Activated CD4-positive, alpha-beta T cell treated with anti-CD3 and anti-CD28 coated beads, Interleukin-2, Interleukin-4, amounts not matched to agents 100 ng/mL and 50 ng/mL, durations not matched to agents 16 hours and 8 hours (primary cell): ENCODE data around the gene RPL19.

Experiments used
- DNase-seq: peaks from one replicate; pipeline ENCODE4 v3.0.0-alpha.2; 2020; ENCODE audit warnings: low spot score

The RPL19 gene

DNA sequence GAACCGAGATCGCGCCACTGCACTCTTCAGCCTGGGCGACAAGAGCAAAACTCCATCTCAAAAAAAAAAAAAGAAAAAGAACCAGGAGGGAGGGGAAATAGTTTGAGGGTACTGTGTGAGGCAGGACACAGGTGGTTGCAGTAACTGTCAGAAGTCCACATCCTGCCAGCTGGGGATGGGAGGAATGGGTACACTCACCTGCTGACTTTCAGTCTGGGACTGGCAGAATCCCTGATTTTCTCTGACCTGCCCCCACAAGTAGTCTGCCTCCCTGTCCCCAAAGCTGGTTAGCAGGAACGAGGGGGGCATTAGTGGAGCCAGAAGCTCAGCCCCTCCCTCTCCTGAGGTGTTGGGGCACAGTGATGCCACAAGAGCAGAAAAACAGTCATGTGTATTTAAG lies 27.0 kb upstream of the RPL19 start:
- DNase-seq, result no peak

DNA sequence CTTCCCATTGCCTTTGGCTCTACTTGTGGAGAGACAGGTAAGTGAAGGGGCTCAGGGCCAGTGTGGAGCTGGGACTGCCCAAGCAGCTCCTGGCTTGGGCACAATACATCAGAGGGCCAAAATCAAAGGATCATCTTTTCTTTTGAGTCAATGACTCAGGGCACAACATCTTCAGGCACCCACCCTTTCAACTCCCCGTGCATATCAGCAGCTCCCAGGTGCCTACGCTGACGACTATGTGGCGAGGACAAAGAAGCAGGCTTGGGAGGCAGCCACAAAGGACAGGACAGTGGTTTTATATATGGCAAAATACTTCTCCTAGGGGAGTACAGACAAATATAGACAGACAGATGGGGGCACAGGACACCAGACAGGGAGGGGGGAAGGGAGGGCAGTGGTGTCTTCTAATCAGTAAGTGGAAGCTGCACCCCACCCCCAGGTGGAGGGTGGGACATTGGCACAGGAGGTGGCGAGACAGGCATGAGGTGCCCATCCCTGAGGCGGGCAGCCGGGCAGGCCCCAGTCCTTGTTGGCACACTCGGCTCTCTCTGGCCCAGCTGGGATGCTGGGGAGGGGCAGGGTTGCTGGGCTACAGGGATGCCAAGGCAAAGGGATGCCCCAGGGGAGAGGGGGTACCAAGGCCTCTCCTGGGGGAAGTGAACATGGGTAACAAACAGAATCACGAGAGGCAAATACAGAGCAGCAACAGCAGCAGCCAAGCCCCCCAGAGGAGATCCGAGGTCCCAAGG lies 26.4 kb upstream of the RPL19 start:
- DNase-seq, result no peak

- DNase-seq, result peak; percentile 62
Measured at GRCh38 chr17:39174920-39175694, 25.0 kb upstream of the RPL19 start.

GRCh38 chr17:39175695-39176093 lies 24.4 kb upstream of the RPL19 start:
- DNase-seq, result no peak

GRCh38 chr17:39177256-39177655 lies 22.8 kb upstream of the RPL19 start:
- no peak for DNase-seq

GRCh38 chr17:39178536-39178935 lies 21.5 kb upstream of the RPL19 start:
- DNase-seq, result no peak

- no peak for DNase-seq
Measured at GRCh38 chr17:39181303-39181702, 18.8 kb upstream of the RPL19 start.

DNA sequence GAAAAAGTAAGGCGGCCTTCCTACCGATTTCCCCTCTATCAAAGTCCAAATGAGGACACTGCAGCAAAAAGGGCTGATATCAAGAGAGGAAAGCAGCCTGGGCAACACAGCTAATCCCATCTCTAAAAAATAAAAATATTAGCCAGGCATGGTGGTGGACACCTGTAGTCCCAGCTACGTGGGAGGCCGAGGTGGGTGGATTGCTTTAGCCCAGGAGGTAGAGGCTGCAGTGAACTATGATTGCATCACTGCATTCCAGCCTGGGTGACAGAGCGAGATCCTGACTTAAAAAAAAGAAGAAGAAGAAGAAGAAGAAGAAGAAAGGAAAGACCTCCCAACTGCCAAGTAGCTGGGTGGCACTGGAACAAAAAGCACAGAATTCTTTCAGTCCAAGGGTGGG lies 17.0 kb upstream of the RPL19 start:
- no peak for DNase-seq

- no peak for DNase-seq
Measured at GRCh38 chr17:39183720-39184119, 16.4 kb upstream of the RPL19 start.

GRCh38 chr17:39186481-39187002 lies 13.5 kb upstream of the RPL19 start:
- no peak for DNase-seq

DNA sequence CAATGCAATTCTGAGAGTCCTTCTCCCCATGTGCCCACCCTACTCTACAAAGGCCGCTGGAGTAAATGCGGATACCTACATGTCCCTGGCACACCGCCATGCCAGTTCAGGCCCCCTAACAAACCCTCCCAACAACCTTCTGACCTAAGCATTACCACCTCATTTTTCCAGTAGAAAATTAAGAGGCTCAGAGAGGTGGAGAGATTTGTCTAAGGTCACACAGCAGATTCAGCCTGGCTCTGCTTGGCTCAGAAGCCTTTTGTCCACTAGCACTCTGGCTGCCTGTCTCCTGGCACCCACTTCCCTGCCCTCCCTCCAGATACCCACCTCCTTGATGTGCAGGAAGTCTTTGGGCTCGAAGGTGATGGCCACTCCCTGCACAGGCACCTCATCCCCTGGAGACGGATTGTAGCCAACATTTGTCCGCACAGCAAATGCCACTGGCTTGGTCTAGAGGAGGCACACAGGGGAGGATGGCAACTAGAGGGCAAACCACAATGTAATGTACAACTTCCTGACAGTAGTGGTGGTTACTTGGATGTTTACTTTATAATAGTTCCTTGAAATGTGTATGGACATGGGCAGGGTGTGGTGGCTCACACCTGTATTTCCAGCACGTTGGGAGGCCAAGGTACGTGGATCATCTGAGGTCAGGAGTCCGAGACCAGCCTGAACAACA lies 12.8 kb upstream of the RPL19 start:
- DNase-seq, result no peak

DNA sequence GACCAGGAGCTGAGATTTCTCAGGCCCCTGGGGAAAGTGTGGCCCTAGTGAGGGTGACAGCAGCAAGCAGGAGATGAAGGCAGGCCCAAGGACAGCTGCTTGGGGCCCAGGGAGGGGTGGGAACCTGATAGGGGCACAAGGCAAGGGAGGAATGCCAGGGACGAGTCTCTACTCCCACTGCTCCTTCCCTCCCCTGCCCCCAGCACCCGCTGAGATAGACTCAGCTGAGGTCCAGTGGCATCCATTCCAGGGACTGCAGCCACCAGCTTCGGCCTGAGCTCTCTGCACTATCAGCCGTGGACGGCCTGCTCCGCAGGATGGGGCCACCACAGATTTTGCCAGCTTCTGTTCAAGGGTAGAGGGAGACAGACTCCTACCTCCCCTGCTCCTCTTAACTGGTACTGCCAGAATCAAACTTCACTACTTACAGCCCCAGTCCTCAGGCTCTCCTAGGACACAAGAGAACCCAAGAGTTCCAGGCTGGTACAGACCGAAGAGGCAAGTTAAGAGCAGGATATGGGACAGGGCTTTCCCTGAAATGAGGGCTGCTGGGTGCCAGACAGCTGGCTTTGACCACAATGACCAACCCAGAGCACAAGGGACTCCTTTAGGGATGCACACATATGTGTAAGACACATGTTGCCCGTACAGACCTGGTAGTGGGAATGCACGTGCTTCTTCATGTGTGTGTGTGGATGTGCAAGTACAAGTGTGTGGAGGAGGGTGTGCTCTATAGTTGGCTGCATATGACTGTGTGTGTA lies 8.2 kb upstream of the RPL19 start:
- no peak for DNase-seq

DNA sequence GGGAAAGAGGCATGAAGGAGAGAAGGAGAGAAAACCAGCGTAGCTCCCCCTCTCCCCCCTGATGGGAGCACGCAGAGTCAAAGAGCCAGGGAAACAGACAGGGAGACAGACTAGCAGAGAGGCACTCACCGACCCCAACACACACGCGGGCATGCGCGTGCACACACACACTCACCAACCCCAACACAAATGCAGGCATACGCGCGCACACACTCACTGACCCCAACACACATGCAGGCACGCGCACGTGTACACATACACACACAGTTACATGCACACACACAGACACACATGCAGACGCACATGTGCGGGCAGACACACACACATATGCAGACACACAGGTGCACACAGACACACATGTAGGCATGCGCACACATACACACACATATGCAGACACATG lies 7.2 kb upstream of the RPL19 start:
- DNase-seq, result no peak

DNA sequence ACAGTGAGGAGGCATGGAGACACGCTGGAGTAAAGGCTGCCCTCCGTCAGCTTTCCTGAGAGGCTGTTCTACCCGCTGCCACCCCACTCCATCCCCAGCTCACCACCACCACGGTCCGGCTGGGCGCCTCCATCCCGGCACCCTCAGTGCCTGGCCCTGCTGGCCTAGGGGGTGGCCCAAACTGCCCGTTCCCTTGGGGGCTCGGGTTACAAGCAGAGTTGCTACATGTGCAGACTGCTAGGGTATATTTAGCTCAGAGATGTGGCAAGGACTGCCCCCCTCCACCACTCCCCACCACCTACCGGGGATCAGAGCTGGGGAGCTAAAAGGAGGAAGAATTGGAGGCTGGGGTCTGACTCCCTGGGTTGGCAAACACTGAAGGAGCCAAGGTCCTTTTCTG lies 6.7 kb upstream of the RPL19 start:
- DNase-seq, result no peak

GRCh38 chr17:39194089-39194984 lies 5.7 kb upstream of the RPL19 start:
- DNase-seq, result no peak

DNA sequence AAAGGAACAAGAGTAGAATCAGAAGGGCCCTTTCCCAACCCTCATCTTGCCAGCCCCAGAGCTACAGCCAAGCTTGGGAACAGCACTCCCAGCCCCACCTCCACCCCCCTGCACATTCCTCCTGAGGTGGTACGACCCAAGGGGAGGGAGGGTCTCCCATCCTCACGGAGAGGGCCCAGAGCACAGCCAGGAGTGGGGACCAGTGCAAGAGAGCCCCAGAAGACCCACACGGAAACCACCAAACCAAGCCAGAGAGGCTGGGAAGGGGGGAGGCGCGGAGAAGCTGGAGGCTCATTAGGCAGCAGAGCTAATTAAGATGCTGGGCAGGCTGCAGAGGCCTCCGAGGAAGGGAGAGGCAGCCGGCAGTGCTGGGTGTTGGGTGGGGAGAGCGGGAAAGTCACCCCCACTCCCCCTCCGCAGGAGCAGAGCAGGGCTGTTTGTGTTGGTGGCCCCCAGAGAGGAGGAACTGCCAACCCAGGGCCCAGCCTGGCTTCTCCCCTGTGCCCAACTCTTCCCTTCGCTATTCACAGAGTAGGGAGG lies 5.0 kb upstream of the RPL19 start:
- DNase-seq, result no peak

- no peak for DNase-seq
Measured at GRCh38 chr17:39195568-39196160, 4.4 kb upstream of the RPL19 start.

DNA sequence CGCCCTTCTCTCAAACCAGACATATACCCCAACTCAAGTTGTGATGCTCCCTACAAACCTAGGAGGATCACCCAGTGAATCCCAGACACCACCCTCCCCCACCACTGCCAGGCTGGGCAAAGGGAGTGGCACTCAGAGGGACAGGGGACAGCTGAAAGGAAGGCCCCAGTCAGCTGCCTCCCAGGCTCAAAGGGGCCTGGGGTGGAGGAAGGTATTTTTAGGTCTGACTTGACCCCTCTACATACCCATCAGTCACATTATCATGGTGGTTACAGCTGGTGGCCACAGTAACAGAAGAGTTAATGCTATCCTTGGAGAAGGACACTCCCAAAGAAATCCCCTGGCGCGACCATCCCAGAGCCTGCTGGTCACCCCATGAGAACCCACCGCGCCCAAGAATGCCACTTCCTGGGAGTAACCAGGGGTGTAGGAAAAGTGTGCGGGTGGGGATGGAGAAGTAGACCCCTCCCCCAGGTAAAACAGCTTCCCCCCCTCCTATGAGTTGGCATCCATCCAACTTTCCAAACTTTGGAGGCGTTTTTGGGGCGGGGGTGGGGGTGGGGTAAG lies 3.8 kb upstream of the RPL19 start:
- no peak for DNase-seq

DNA sequence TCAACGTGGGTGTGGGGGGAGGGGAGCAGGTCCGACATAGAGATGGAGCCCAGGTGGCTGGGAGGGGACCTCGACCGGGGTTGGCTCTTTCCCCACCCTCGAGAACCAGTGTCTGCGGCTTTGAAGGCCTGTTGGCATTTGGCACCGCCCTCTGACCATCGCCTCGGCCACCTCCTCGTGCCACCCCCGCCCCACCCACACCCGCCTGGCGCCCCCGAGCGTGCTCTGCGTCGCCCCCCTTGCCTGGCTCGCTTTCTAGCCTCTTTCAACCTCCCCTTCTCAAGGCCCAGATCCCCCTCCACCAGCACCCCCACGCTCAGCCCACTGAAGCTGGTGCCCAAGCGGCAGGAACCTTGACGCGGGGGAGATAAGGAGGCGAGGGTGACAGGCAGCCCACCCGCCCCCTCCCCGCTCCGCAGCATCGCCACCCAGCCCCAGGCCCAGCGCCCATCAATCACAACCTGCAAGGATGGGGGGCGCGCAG lies 3.2 kb upstream of the RPL19 start:
- DNase-seq, result peak; percentile 43
